WTC11 (cell line): ENCODE data around the gene MRPL34. TPM values are rescaled to one million over a fixed set of nuclear protein-coding genes. Genes with fewer than 3 reads are reported as not detected.

ENCODE experiments used
- AR ChIP-seq: fragments of 250-450 bp; sonication (Bioruptor Pico); IDR thresholded peaks from 2 replicates; pipeline ENCODE4 v1.9.0; 2021; ENCODE audit warnings: mild to moderate bottlenecking
- ARID4B ChIP-seq: sonication (generic); formaldehyde crosslinking; IDR thresholded peaks from 2 replicates; pipeline ENCODE4 v1.8.0; 2023; ENCODE audit warnings: missing genetic modification reagents, mild to moderate bottlenecking, borderline replicate concordance
- ATF1 ChIP-seq: sonication (generic); formaldehyde crosslinking; IDR thresholded peaks from 2 replicates; pipeline ENCODE4 v1.8.1; 2023; ENCODE audit warnings: mild to moderate bottlenecking, moderate library complexity, missing genetic modification reagents
- ATF6 ChIP-seq: sonication (generic); formaldehyde crosslinking; IDR thresholded peaks from 2 replicates; pipeline ENCODE4 v1.8.1; 2023; ENCODE audit warnings: mild to moderate bottlenecking, missing genetic modification reagents
- CREB1 ChIP-seq: sonication (generic); formaldehyde crosslinking; IDR thresholded peaks from 2 replicates; pipeline ENCODE4 v1.8.0; 2023; ENCODE audit warnings: mild to moderate bottlenecking, missing genetic modification reagents
- CREM ChIP-seq: sonication (generic); formaldehyde crosslinking; IDR thresholded peaks from 2 replicates; pipeline ENCODE4 v1.8.1; 2022; ENCODE audit warnings: mild to moderate bottlenecking, missing genetic modification reagents, moderate library complexity
- E2F4 ChIP-seq: sonication (generic); formaldehyde crosslinking; IDR thresholded peaks from 2 replicates; pipeline ENCODE4 v1.8.1; 2022; ENCODE audit warnings: low read depth, mild to moderate bottlenecking, moderate library complexity, missing genetic modification reagents, borderline replicate concordance
- FOXP1 ChIP-seq: sonication (generic); formaldehyde crosslinking; IDR thresholded peaks from 2 replicates; pipeline ENCODE4 v1.8.0; 2022; ENCODE audit warnings: missing genetic modification reagents, mild to moderate bottlenecking, moderate library complexity, borderline replicate concordance
- GRHL2 ChIP-seq: fragments of 250-450 bp; sonication (Bioruptor Pico); IDR thresholded peaks from 2 replicates; pipeline ENCODE4 v1.8.0; 2022; ENCODE audit warnings: mild to moderate bottlenecking, moderate library complexity; ENCODE audit not compliant: insufficient replicate concordance, severe bottlenecking
- JUN ChIP-seq: sonication (generic); formaldehyde crosslinking; IDR thresholded peaks from 2 replicates; pipeline ENCODE4 v1.8.0; 2023; ENCODE audit warnings: mild to moderate bottlenecking, missing genetic modification reagents
- NFE2L1 ChIP-seq: sonication (generic); formaldehyde crosslinking; IDR thresholded peaks from 2 replicates; pipeline ENCODE4 v1.8.1; 2023; ENCODE audit warnings: missing genetic modification reagents
- NFYB ChIP-seq: sonication (generic); formaldehyde crosslinking; conservative IDR thresholded peaks from 2 replicates; pipeline ENCODE4 v1.8.0; 2022; ENCODE audit warnings: low read depth, missing genetic modification reagents
- SOX15 ChIP-seq: fragments of 250-450 bp; sonication (Bioruptor Pico); IDR thresholded peaks from 2 replicates; pipeline ENCODE4 v1.9.0; 2021; ENCODE audit warnings: mild to moderate bottlenecking
- TCF7 ChIP-seq: sonication (generic); formaldehyde crosslinking; IDR thresholded peaks from 2 replicates; pipeline ENCODE4 v1.8.0; 2022; ENCODE audit warnings: mild to moderate bottlenecking, low read depth, missing genetic modification reagents, moderate library complexity
- TEAD1 ChIP-seq: sonication (generic); formaldehyde crosslinking; IDR thresholded peaks from 2 replicates; pipeline ENCODE4 v1.8.0; 2022; ENCODE audit warnings: mild to moderate bottlenecking, missing genetic modification reagents
- USF1 ChIP-seq: sonication (generic); formaldehyde crosslinking; IDR thresholded peaks from 2 replicates; pipeline ENCODE4 v1.8.0; 2022; ENCODE audit warnings: mild to moderate bottlenecking, missing genetic modification reagents
- ZNF138 ChIP-seq: sonication (generic); formaldehyde crosslinking; conservative IDR thresholded peaks from 2 replicates; pipeline ENCODE4 v1.8.1; 2022; ENCODE audit warnings: mild to moderate bottlenecking, moderate library complexity, missing genetic modification reagents
- ZNF232 ChIP-seq: sonication (generic); formaldehyde crosslinking; IDR thresholded peaks from 2 replicates; pipeline ENCODE4 v1.8.0; 2022; ENCODE audit warnings: mild to moderate bottlenecking, missing genetic modification reagents
- ZNF263 ChIP-seq: sonication (generic); formaldehyde crosslinking; IDR thresholded peaks from 2 replicates; pipeline ENCODE4 v1.8.1; 2022; ENCODE audit warnings: low read depth, mild to moderate bottlenecking, moderate library complexity, missing genetic modification reagents
- ZNF317 ChIP-seq: sonication (generic); formaldehyde crosslinking; IDR thresholded peaks from 2 replicates; pipeline ENCODE4 v1.8.1; 2023; ENCODE audit warnings: low read depth, mild to moderate bottlenecking, moderate library complexity, missing genetic modification reagents, borderline replicate concordance
- ZNF396 ChIP-seq: fragments of 250-450 bp; sonication (Bioruptor Pico); IDR thresholded peaks from 2 replicates; pipeline ENCODE4 v1.8.0; 2021; ENCODE audit warnings: mild to moderate bottlenecking, moderate library complexity, borderline replicate concordance
- ZNF512 ChIP-seq: sonication (generic); formaldehyde crosslinking; IDR thresholded peaks from 2 replicates; pipeline ENCODE4 v1.8.1; 2022; ENCODE audit warnings: missing genetic modification reagents, borderline replicate concordance
- ZSCAN18 ChIP-seq: fragments of 250-450 bp; sonication (Bioruptor Pico); IDR thresholded peaks from 2 replicates; pipeline ENCODE4 v2.1.2; 2022; ENCODE audit warnings: mild to moderate bottlenecking, moderate library complexity
- total RNA-seq: library from RNA; stranded (reverse); gene quantifications from 3 replicates; pipeline ENCODE4 v1.2.3, GENCODE V29; 2021

MRPL34 gene
- total RNA-seq, 1 experiment from 2014 or later: 130 TPM

- TF ChIP-seq USF1 (CRISPR knock-in tag) (peak; percentile 69), TCF7 (no peak), AR (no peak), JUN (no peak), ZNF512 (no peak), NFYB (CRISPR knock-in tag) (peak; percentile 36; the same call in 1 of the 2 replicates), ZNF317 (CRISPR knock-in tag) (no peak), TEAD1 (CRISPR knock-in tag) (no peak; the same call in 1 of the 2 replicates), ARID4B (CRISPR knock-in tag) (no peak), ATF1 (CRISPR knock-in tag) (no peak), SOX15 (CRISPR knock-in tag) (no peak), CREB1 (CRISPR knock-in tag) (no peak), NFE2L1 (CRISPR knock-in tag) (peak; percentile 69; the same call in 1 of the 2 replicates), E2F4 (CRISPR knock-in tag) (no peak), GRHL2 (CRISPR knock-in tag) (no peak), ZNF263 (no peak), ZNF138 (CRISPR knock-in tag) (no peak), CREM (CRISPR knock-in tag) (no peak; the same call in 1 of the 2 replicates), ZSCAN18 (no peak), ZNF232 (CRISPR knock-in tag) (peak; percentile 55; the same call in 1 of the 2 replicates), FOXP1 (peak; percentile 47; the same call in 1 of the 2 replicates), ATF6 (CRISPR knock-in tag) (no peak), ZNF396 (CRISPR knock-in tag) (no peak)
Observed at GRCh38 chr19:17305517-17306284, at the start of gene MRPL34 (continued).
